GM23248 (cell line): ENCODE data around the gene IL2RA. TPM values are rescaled to one million over a fixed set of nuclear protein-coding genes. Genes with fewer than 3 reads are reported as not detected.
A peak's percentile ranks its signal among the peaks of the same experiment; 100 is the strongest.

ENCODE experiments used
- DNase-seq: peaks from one replicate; pipeline ENCODE4 v3.0.0-alpha.2; 2015
- H2AFZ ChIP-seq: fragments of 200-600 bp; sonication (generic); 2 replicates; pipeline ENCODE4 v1.6.1; 2016; ENCODE audit warnings: antibody characterized with exemption
- H3F3A ChIP-seq: fragments of 200-600 bp; sonication (generic); 2 replicates; pipeline ENCODE4 v1.6.1; 2016; ENCODE audit warnings: mild to moderate bottlenecking, antibody characterized with exemption, mixed run types; ENCODE audit not compliant: insufficient read depth
- H3K27ac ChIP-seq: fragments of 200-600 bp; sonication (generic); 2 replicates; pipeline ENCODE4 v1.5.1; 2016; ENCODE audit warnings: mild to moderate bottlenecking
- H3K27me3 ChIP-seq: fragments of 200-600 bp; sonication (generic); replicated peaks from 2 replicates; pipeline ENCODE4 v1.6.1; 2016; ENCODE audit warnings: mild to moderate bottlenecking; ENCODE audit not compliant: insufficient read depth
- H3K36me3 ChIP-seq: fragments of 200-600 bp; sonication (generic); 2 replicates; pipeline ENCODE4 v1.6.1; 2016; ENCODE audit warnings: low read depth, mild to moderate bottlenecking
- H3K4me1 ChIP-seq: fragments of 200-600 bp; sonication (generic); 2 replicates; pipeline ENCODE4 v1.6.1; 2016; ENCODE audit warnings: mild to moderate bottlenecking; ENCODE audit not compliant: insufficient read depth
- H3K4me2 ChIP-seq: fragments of 200-600 bp; sonication (generic); one replicate; pipeline ENCODE4 v1.6.1; 2016; ENCODE audit warnings: mild to moderate bottlenecking; ENCODE audit not compliant: unreplicated experiment
- H3K4me3 ChIP-seq: fragments of 200-600 bp; sonication (generic); 2 replicates; pipeline ENCODE4 v1.5.1; 2016; ENCODE audit warnings: mild to moderate bottlenecking
- H3K79me2 ChIP-seq: fragments of 200-600 bp; sonication (generic); 2 replicates; pipeline ENCODE4 v1.6.1; 2016; ENCODE audit warnings: mild to moderate bottlenecking; ENCODE audit not compliant: insufficient read depth
- H3K9ac ChIP-seq: fragments of 200-600 bp; sonication (generic); 2 replicates; pipeline ENCODE4 v1.6.1; 2016; ENCODE audit warnings: mild to moderate bottlenecking
- H3K9me2 ChIP-seq: fragments of 200-600 bp; sonication (generic); 2 replicates; pipeline ENCODE4 v1.6.1; 2016; ENCODE audit warnings: mixed run types, mild to moderate bottlenecking, moderate library complexity; ENCODE audit not compliant: insufficient read depth
- H3K9me3 ChIP-seq: fragments of 200-600 bp; sonication (generic); one replicate; pipeline ENCODE4 v1.6.1; 2017; ENCODE audit warnings: low read depth
- H4K20me1 ChIP-seq: fragments of 200-600 bp; sonication (generic); 2 replicates; pipeline ENCODE4 v1.6.0; 2016; ENCODE audit not compliant: insufficient read depth
- EZH2 ChIP-seq: fragments of 200-600 bp; sonication (generic); IDR thresholded peaks from 2 replicates; pipeline ENCODE4 v1.6.1; 2018; ENCODE audit warnings: antibody characterized with exemption, mild to moderate bottlenecking; ENCODE audit not compliant: insufficient read depth, poor library complexity, severe bottlenecking
- EZH2phosphoT487 ChIP-seq: fragments of 200-600 bp; sonication (generic); IDR thresholded peaks from 2 replicates; pipeline ENCODE4 v1.6.1; 2018; ENCODE audit warnings: antibody characterized with exemption, moderate library complexity, mild to moderate bottlenecking, low read depth; ENCODE audit not compliant: insufficient read depth
- WGBS, 2 experiments: methylation state at CpG; one replicate each; pipeline ENCODE4 v1.1.6; 2015 to 2017; ENCODE audit warnings: low lambda C conversion rate in 2 of 2, low coverage in 1 of 2; ENCODE audit errors: missing lambda C conversion rate in 2 of 2; 5-methylcytosine and 5-hydroxymethylcytosine counted together
- in situ Hi-C: fragments of 300-500 bp; cut with MboI; formaldehyde crosslinking; loops from 2 replicates; pipeline ENCODE4 v1.15.0; 2020
- polyA plus RNA-seq: library from polyadenylated mRNA; unstranded; fragments of >200 nt; fragmentation: Nextera tagmentation; extraction: Ambion mirVana; gene quantifications from 2 replicates; pipeline ENCODE4 v1.2.1, GENCODE V29; 2016
- total RNA-seq: library from RNA; depleted of rRNA; stranded (reverse); fragments of >200 nt; shearing (Covaris generic); gene quantifications from 2 replicates; pipeline ENCODE4 v1.2.3, GENCODE V29; 2014

Gene IL2RA
- total and polyA plus RNA-seq, 2 experiments from 2014 or later, result not detected

- H3K9me2 ChIP-seq, result no peaks in the 10 kb centered on the region
- no peaks in the 10 kb centered on the region for H3K36me3 ChIP-seq
- no peak overlapping the region for H3K27ac ChIP-seq
- no peaks in the 10 kb centered on the region for H3K79me2 ChIP-seq
- TF ChIP-seq EZH2 (no peak), EZH2phosphoT487 (no peak)
- 63 to 73% methylated on average over 6 of the region's 6 CpGs for WGBS, 2 experiments
- in situ Hi-C loops, result no loop called here
- peaks cover 13% of the 10 kb centered on the region; the same call in 1 of the 2 replicates for H3K4me1 ChIP-seq
- no peaks in the 10 kb centered on the region for H3K27me3 ChIP-seq
- no peak for DNase-seq
- H3F3A ChIP-seq, result peaks cover 16% of the 10 kb centered on the region
- no peak overlapping the region for H2AFZ ChIP-seq
- H3K9me3 ChIP-seq, result no peaks in the 10 kb centered on the region
- no peak overlapping the region for H3K4me2 ChIP-seq
- H3K4me3 ChIP-seq, result no peak overlapping the region
- no peaks in the 10 kb centered on the region for H4K20me1 ChIP-seq
- H3K9ac ChIP-seq, result no peak overlapping the region
Measured at GRCh38 chr10:6019010-6019782, 43.0 kb downstream of the IL2RA start.

- TF ChIP-seq EZH2phosphoT487 (no peak), EZH2 (no peak)
- WGBS, 2 experiments, result 31 to 34% methylated on average over 5 of the region's 5 CpGs
- no peaks in the 10 kb centered on the region for H3K79me2 ChIP-seq
- peaks cover 8% of the 10 kb centered on the region; the same call in 1 of the 2 replicates for H3K4me1 ChIP-seq
- no peak overlapping the region for H3K4me2 ChIP-seq
- H3K27ac ChIP-seq, result no peak overlapping the region
- H3K36me3 ChIP-seq, result no peaks in the 10 kb centered on the region
- no peak overlapping the region for H3K4me3 ChIP-seq
- DNase-seq, result peak; percentile 10
- no peak overlapping the region for H2AFZ ChIP-seq
- no peaks in the 10 kb centered on the region for H3K9me2 ChIP-seq
- no peak overlapping the region for H3K9ac ChIP-seq
- no peaks in the 10 kb centered on the region for H3K27me3 ChIP-seq
- peaks cover 10% of the 10 kb centered on the region for H3F3A ChIP-seq
- in situ Hi-C loops, result no loop called here
- H3K9me3 ChIP-seq, result no peaks in the 10 kb centered on the region
- H4K20me1 ChIP-seq, result no peaks in the 10 kb centered on the region
Measured at GRCh38 chr10:6018422-6018821, 43.7 kb downstream of the IL2RA start.

GRCh38 chr10:6017781-6018354, 44.3 kb downstream of the IL2RA start:
- Histone ChIP-seq H3F3A (peaks cover 5% of the 10 kb centered on the region), H4K20me1 (no peaks in the 10 kb centered on the region), H3K4me3 (no peak overlapping the region), H3K4me1 (peaks cover 2% of the 10 kb centered on the region; the same call in 1 of the 2 replicates), H3K27ac (no peak overlapping the region), H3K9me3 (no peaks in the 10 kb centered on the region), H3K36me3 (no peaks in the 10 kb centered on the region), H3K9me2 (no peaks in the 10 kb centered on the region), H3K9ac (no peak overlapping the region), H3K4me2 (no peak overlapping the region), H3K27me3 (no peaks in the 10 kb centered on the region), H3K79me2 (no peaks in the 10 kb centered on the region), H2AFZ (no peak overlapping the region)
- in situ Hi-C loops, result no loop called here
- TF ChIP-seq EZH2phosphoT487, result no peak
- no peak for TF ChIP-seq EZH2
- WGBS, 2 experiments, result 83 to 87% methylated on average over 7 to 8 of the region's 8 CpGs
- no peak for DNase-seq

- H2AFZ ChIP-seq, result peak overlapping the region; percentile 53; the same call in 1 of the 2 replicates
- in situ Hi-C loops, result no loop called here
- H3K9me3 ChIP-seq, result no peaks in the 10 kb centered on the region
- peaks cover 8% of the 10 kb centered on the region for H3F3A ChIP-seq
- no peaks in the 10 kb centered on the region for H4K20me1 ChIP-seq
- no peak for TF ChIP-seq EZH2phosphoT487
- TF ChIP-seq EZH2, result no peak
- peak; percentile 71 for DNase-seq
- 33 to 35% methylated on average over 6 of the region's 6 CpGs for WGBS, 2 experiments
- H3K79me2 ChIP-seq, result no peaks in the 10 kb centered on the region
- H3K27ac ChIP-seq, result no peak overlapping the region
- H3K9ac ChIP-seq, result 0 out of 2 replicates have a peak overlapping the region, but pooled peaks have one; percentile 15
- peak overlapping the region; percentile 20 for H3K4me2 ChIP-seq
- peak overlapping the region; percentile 27; the same call in 1 of the 2 replicates for H3K4me3 ChIP-seq
- H3K4me1 ChIP-seq, result peaks cover 8% of the 10 kb centered on the region
- H3K27me3 ChIP-seq, result no peaks in the 10 kb centered on the region
- no peaks in the 10 kb centered on the region for H3K9me2 ChIP-seq
- no peaks in the 10 kb centered on the region for H3K36me3 ChIP-seq
Measured at GRCh38 chr10:6014241-6014761, 47.9 kb downstream of the IL2RA start.
